Glomerular visceral epithelial cell (primary cell): ENCODE data around the gene MPHOSPH9.
A peak's percentile ranks its signal among the peaks of the same experiment; 100 is the strongest.

Source experiments
- DNase-seq: peaks from one replicate; pipeline ENCODE4 v3.0.0-alpha.2; 2016; ENCODE audit errors: extremely low spot score

Gene MPHOSPH9, protein sequence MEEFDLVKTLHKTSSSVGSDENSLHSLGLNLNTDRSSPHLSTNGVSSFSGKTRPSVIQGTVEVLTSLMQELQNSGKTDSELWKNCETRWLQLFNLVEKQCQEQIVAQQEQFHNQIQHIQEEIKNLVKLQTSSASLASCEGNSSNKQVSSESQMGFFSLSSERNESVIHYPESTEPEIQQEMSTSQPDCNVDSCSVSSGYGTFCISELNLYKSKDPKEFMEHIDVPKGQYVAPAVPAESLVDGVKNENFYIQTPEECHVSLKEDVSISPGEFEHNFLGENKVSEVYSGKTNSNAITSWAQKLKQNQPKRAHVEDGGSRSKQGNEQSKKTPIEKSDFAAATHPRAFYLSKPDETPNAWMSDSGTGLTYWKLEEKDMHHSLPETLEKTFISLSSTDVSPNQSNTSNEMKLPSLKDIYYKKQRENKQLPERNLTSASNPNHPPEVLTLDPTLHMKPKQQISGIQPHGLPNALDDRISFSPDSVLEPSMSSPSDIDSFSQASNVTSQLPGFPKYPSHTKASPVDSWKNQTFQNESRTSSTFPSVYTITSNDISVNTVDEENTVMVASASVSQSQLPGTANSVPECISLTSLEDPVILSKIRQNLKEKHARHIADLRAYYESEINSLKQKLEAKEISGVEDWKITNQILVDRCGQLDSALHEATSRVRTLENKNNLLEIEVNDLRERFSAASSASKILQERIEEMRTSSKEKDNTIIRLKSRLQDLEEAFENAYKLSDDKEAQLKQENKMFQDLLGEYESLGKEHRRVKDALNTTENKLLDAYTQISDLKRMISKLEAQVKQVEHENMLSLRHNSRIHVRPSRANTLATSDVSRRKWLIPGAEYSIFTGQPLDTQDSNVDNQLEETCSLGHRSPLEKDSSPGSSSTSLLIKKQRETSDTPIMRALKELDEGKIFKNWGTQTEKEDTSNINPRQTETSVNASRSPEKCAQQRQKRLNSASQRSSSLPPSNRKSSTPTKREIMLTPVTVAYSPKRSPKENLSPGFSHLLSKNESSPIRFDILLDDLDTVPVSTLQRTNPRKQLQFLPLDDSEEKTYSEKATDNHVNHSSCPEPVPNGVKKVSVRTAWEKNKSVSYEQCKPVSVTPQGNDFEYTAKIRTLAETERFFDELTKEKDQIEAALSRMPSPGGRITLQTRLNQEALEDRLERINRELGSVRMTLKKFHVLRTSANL

DNA sequence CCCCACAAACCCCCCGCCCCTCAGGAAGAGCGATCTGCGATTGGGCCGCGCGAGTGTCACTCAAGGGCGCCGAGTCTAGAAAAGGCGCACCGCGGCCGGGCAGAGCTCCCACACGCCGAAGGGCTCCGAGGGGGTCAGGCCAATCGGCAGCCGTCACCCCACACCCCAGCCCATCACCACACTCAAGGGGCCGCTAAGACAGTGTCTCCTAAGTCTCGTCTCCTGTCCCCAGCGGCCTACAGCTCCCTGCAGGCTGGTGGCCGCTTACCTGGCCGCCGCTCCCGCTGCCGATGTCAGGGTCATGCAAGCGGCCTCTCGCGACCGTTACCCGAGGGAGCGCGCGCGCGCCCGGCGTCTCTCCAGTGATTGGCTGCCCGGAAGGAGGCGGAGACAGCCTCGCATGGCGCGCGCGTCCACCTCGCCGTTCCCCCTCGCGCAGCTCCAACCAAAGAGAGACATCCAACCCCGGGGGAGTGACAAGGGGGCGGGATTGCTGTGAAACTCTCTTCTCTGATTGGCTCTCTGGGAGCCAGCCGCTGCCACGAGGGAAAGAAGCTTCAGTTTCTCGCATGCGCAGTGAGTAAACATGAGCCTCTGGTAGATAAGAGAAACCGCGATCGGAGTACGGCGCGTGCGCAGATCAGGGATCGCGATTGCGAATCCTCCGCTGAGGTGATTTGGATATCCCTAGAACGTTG, at the start of gene MPHOSPH9, which contains the start of gene MTRFR:
MPHOSPH9 (minus strand) TSS at position 335 of the 698 bp plus-strand sequence. CDS start 2,777 bp downstream, outside the sequence.
MTRFR (plus strand) TSS at position 630 of the 698 bp plus-strand sequence. CDS start 20,239 bp downstream, outside the sequence.
- DNase-seq: peak; percentile 100

DNA sequence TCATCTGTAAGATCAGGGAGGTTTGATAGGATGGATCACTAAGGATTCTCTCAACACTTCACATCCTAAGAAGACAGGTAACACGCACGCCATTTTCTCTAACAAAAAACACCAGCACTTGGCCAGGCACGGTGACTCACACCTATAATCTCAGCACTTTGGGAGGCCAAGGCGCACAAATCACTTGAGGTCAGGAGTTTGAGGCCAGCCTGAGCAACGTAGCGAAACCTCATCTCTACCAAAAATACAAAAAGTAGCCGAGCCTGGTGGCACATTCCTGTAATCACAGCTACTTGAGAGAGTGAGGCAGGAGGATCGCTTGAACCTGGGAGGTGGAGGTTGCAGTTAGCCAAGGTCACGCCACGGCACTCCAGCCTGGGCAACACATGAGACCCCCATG, 49.2 kb upstream of the MPHOSPH9 start:
- no peak for DNase-seq

DNA sequence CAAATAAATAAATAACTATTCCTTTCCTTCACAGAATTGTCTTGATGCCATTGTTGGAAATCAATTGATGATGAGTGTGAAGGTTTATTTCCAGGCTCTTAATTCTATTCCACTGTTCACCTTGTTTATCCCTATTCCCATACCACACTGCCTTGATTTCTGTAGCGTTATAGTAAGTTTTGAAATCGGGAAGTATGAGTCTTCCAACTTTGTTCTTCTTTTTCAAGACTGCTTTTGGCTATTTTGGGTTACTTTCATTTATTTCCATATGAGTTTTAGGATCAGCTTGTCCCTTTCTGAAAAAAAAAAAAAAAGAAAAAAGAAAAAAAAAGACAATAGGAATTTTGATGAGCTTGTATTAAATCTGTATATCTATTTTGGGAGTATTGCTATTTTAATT, 48.0 kb upstream of the MPHOSPH9 start:
- DNase-seq: no peak

DNA sequence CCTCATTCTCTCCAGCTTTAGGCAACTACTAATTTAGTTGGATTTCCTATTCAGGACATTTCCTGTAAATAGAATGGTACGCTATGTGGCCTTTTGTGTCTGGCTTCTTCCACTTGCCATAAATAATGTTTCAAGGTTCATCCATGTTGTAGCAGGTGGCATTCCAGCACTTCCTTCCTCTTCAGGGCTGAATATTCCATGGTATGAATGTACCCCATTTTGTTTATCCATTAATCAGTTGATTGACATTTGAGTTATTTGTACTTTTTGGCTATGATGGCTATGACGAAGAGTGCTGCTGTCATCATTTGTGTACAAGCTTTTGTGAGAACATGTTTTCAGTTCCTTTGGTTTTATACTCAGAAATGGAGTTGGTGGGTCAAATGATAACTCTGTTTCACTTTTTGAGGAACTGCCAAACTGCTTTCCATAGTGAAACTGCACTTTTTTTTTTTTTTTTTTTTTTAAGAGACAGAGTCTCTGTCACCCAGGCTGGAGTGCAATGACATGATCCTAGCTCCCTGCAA, 45.2 kb upstream of the MPHOSPH9 start:
- no peak for DNase-seq

DNA sequence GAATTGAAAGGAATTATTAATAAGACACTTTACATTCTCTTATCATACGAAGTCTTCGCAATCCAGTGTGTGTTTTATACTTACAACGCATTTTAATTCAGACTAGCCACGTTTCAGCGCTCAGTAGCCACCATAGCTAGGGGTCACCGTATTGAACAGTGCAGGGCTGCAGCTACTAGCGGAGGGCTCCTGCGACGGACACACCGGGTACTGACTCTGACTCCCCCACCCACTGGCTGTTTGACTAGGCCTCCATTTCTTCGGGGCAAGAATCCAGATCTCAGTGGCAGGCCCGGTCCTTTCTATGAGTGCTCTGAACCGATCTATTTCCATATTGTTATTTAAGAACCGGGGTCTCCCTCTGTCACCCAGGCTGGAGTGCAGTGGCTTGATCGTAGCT, 40.2 kb upstream of the MPHOSPH9 start:
- no peak for DNase-seq

DNA sequence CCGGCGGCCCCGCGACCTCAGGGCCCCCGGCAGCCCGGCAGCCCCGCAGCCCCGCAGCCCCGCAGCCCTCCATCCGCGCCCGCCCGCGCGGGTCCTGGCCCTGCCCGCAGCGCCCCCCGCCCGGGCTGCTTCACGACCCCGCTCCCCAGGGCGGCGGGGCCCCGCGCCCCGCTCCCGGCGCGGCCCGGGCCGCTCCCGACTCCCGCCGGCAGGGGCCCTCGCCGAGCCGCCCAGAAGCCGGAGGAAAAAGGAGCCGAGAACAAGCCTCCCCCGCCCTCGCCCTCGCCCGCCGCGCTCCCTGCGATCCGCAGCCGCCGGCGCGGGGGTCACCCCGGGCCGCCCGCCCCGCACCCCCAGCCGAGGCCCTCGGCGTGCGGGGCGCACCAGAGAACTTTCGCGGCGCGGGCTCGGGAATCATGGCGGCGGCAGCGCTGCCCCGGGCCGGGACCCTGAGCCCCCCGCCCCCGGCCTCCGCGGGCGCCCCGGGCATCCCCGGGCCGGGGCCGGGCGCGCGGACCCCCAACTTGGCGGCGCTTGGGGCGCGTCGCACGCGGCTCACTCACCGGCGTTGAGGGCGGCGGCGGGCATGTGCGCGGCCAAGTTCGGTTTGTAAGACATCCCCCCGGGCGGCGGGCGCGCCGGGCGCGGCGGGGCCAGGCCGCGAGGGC, 38.2 kb upstream of the MPHOSPH9 start:
- peak; percentile 63 for DNase-seq

DNA sequence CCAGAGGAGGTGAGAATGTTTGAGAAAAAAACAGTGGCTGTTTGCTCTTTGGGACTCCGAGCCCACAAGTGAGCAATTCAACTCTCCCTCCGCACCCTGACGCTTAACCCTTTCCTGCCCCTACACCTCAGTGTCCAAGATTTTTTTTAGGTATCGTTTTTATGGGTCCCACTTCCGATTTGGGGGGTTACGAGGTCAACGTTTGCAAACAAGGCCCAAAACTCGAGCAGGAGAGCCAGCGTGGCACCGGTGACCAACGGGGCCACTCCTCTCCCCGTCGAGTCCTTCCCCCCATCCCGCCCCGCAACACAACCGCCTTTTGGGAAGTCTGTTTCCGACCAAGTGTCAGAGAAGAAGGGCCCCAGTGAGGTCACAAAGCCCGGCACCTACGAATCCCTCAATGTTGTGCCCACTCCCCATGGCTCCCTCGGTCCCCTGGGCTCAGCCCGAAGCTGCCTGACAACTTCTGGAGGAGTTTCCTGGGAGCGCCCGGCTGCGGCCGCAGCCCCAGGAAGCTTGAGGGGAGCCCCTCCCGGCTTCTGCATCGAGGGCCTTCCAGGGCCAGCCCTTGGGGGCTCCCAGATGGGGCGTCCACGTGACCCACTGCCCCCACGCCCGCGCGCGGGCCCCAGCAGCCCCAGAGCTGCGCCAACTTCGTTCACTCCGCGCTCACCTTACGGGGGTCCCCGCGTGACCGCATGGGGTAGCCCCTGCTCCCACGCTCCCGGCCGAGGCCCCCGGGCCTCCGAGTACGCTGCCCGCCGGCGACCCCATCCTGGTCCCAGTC, 37.5 kb upstream of the MPHOSPH9 start:
- DNase-seq: peak; percentile 25

DNA sequence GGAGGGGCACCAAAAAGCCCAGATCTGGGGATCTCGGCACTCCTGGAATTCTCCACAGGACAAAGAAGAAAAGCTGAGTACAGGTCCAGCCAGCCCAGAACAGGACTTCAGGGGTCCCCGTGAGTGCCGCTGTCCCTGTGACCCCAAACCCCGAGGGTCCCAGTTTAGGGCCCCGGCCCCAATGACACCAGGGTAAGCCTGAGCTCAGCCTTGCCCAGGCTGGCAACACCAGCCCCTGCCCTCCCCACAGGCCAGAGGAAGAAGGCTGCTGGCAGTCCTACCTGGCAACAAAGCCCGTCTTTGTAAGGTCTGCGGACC, 36.9 kb upstream of the MPHOSPH9 start:
- DNase-seq: no peak

DNA sequence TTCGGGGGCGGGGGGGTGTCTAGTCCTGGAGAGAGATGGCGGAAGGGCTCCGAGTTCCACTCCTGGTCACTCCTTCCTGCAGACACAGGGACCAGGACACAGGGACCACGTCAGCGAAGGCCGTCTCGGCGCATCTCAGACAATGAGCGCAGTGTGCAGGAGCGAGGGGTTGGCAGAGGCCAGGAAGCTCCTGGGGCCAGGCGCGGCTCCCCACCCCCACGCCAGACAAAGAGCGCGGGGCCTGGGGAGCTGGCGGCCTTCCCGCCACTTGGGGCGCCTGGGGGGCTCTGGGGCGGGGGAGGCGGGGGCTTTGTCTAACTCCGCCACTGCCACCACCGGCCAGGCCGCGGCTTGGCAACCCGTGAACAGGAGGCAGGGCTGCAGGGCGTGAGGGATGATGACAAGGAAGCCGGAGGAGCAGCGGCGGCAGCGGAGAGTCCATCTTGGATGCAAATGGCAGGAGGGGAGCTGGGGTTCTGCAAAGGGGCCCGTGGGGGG, 36.5 kb upstream of the MPHOSPH9 start:
- no peak for DNase-seq

DNA sequence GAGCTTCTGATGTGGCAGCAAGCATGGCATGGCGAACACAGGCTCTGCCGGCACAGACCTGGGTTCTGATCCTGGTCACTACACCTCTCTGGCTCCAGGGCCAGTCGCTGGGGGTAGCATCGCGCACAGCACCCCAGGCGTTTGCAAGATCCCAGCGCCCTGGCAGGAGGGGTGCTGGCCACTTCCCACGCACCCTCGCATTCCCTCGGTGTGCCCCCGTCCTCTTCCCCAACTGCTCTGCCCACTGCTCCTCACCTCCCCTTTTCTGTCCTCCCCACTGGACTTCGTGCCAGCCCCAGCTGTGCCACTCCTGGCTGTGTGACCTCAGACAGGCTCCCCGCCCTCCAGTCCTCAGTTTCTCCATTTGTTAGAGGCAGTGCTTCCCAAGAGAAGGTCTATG, 35.9 kb upstream of the MPHOSPH9 start:
- DNase-seq: no peak

DNA sequence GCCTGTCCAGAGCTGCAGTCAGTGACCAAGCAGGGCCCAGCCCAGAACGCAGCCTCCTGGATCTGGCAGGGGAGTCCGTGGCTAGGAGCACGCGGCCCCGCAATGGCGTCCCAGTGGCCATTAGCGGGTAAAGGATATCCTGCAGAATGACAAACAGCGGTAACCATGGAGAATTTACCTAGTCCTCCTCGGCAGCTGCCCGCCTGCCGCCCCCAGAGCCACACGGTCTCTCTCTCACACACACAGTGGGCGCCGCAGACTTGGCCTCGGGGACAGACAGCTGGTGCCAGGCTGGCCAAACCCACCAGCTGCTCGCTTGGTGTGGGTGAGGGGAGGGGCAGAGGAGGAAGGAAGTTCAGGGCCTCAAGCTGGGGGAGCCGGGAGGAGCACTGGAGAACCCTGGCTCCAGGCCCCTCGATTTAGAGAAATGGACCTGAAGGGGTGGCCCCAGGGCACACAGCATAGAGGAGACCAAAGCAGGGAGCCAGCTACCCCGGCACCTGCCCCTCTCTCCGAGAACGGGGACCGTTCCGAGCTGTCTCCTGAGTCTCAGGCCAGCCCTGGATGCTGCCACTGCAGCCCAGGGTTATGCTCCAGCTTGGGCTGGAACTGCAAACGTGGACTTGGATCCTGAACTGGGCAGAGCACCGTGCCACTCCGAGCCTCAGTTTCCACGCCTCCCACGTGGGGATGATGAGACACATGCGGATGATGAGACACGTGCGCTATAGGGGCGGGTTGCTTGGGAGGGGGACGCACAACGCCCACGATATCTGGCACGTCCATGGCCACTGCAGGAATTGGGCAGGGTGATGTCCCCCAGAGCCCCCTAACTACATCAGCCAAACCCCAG, 35.3 kb upstream of the MPHOSPH9 start:
- no peak for DNase-seq

DNA sequence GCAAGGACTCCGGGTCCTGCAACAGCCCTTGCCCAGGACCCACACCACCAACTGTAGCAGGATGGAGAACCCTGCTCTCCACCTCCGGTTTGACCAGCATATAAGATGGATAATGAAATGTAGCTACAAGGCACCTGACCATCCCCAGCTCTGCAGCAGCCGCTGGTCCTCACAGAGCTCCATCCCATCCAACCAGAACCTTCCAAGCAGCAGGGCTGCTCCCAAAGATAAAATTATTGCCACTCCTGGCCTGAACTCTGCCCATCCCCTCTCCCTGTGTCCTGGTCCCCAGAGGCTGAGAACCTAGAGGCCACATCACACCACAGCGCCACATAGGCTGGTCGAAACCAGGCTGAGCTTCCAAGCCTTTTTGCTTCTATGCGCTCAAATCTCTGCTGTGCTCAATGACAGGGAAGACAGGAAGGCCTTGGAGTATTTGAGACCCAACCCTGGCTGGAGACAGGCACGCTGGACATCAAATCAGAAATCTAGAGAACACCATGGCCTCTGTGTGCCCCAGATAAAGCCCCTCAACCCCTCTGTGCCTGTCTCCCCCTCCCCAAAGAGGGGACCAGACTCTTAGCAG, 34.5 kb upstream of the MPHOSPH9 start:
- no peak for DNase-seq

DNA sequence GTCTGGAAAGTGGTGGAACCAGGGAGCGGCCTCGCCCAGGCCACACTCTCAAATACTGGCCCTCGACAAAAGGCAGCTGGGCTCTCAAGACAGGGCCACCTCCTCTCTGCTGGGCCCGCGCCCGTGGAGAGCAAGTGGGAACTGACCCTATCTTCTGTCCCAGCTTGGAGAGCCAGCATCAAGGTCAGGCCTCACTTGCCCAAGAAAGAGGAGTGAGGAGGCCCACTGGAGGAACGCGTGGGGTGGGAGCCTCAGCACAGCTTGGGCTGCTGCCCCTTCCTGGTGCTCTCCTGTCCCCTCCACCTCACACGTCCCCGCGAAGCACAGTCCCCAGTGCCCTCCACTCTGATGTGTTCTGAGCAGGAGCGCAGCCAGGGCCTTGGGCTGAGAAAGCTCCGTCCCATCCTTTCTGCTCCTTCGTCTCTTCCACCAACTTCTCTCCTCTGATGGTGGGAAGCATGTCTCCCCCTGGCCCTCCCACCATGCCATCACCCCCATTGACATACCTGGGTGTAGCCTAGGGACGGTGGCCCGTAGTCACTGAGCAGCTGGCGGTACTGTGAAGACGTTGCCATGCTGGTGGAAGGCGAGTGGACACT, 33.8 kb upstream of the MPHOSPH9 start:
- DNase-seq: no peak

DNA sequence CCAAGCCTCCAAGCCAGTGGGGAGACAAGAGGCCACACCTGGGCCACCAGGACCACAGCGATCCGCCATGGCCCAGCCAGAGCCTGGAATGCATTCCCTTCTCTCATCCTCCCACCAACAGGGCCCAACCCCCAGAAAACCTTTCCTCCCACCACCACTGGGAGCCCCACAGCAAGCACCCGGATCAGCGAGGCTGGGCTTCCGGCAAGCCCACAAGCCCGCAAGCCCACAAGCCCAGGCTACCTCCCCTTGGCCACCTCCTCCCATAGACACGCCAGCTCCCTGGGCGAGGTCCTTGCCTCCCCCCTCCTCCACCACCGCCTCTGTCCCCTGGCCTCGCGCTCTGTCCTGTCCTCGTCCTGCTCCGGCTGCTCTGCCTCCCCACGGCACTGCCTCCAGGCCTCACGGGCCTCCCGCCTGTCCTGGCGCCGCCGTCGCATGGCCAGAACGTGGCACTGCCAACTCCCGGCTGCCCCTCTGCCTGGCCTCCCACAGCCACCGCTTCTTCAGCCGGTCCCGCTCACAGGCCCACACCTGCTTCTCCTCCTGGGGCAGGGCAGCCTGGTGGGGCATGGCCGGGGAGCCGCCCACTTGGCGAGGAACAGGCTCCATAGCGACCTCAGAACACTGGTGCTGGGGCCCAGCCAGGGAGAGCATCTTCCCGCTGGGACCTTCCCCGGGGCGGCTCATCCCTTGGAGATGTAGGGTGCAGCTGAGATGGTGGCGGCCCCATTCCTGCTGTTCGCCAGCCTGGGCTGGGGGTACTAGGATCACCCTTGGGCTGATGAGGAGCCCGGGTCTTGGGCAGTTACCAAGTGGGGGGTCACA, 33.1 kb upstream of the MPHOSPH9 start:
- DNase-seq: no peak

DNA sequence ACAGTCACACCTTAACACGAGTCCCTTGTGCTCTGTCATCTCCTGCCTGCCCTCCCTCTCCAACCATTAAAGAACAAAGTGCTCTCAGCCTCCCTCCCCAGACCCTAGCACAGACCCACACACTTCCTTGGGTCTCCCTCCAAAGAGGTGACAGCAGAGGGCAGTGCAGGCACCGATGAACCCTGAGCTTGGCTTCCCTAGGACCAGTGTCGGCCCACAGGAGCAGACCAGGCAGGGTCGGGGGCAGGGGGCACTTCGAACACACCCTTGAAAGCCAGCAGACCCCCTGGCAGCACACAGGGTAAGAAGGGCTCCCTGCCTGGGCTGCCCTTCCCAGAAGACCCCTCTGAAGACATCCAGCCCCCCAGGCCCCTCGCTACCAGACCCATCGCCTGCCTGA, 31.7 kb upstream of the MPHOSPH9 start:
- no peak for DNase-seq

DNA sequence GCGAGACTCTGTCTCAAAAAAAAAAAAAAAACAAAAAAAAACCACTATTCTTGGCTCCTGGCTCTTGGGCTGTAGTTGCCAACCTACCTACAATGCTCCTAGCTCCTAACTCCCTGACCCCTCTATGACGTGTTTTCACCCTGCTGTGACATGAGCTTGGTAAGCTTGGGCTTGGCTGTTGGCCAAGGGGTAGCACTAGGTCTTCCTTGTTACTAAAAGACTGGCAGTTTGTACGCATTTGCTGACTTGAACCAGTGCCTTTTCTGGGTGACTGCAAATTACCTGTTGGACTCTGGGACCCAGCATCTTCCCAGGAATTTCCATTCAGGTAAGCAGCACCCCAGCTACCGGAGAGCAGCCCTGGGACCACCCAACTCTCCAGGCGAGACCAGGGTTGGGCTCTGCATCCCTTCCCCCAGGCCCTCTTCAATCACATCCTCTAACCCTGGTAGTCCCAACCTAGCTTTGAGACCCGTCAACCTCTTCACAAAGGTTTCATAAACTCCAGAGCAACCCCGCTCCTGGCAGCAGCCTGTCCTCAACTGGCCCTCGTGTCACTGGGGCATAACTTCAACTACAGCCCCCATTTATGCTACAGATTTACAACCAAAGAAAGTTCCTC, 30.4 kb upstream of the MPHOSPH9 start:
- no peak for DNase-seq

DNA sequence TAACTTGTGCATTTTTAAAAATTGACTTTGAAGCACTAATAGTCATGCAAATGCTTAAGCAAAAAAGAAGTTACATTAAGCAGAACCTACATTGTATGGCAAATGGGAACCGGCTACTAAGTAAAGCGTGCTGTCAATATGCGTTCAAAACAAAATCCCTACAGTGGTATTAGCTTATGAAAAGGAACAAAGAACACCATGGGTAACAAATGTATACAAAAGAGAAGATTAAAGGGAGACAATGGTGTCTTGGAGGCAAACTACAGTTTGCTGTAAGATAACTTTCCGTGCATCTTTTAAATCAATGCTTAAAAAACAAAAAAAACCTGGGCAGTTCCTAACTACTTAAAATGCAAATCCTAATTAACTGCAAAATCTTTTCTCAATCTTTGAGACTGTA, 28.3 kb upstream of the MPHOSPH9 start:
- DNase-seq: no peak
